ENCODE results near the gene RTTN.
"Not testable (repeated sequence)": the region's sequence is repeated elsewhere in the genome, so short reads cannot be mapped to it uniquely, and the experiment has no call there.

The RTTN gene

DNA sequence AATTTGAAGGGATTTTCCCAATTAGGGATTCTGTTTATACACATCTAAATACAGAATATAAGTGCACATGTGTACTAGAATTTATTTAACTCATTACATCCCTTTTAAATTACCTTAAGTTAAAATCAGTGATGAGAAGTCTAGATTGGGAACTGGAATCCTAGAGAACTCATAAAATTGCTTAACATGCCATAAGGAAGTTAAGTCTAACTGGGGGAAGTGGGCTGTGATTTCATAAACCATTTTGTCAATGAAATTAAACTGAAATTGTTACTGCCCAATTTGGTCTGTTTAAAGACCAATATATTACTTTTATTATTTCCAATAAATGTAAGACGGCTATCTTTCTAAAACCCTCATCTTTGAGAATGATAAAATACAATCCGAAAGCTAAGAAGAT lies 185.5 kb downstream of the RTTN start:
- DNase-seq: no peak

DNA sequence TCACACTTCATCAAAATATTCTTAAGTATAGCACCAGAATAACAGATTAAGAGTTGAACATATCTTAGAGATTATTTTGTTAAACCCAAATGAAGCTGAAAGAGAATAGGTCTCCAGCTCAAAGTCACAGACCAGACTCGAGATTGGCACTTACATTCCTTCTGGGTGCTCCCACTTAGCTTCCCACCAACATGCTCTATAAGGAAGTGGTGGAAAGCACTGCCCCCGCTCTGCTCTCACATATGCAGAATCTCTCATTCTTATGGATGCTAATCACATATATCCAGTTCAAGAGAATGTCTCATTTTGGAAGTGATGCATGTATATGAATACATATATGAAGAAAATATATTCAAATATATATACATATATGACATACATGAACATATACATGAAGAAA lies 186.4 kb downstream of the RTTN start:
- DNase-seq: no peak

DNA sequence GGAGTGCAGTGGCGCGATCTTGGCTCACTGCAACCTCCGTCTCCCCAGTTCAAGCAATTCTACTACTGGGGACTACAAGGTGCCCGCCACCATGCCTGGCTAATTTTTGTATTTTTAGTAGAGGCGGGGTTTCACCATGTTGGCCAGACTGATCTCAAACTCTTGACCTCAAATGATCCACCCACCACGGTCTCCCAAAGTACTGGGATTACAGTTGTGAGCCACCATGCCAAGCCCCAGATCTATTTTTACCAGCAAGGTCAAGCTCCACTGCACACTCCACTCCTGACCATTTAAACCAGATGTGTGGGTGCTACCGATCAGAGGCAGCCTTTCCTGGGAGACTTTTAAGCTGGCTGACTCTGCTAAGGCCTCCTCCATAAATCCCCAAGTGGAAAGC lies 190.4 kb downstream of the RTTN start:
- no peak for DNase-seq

DNA sequence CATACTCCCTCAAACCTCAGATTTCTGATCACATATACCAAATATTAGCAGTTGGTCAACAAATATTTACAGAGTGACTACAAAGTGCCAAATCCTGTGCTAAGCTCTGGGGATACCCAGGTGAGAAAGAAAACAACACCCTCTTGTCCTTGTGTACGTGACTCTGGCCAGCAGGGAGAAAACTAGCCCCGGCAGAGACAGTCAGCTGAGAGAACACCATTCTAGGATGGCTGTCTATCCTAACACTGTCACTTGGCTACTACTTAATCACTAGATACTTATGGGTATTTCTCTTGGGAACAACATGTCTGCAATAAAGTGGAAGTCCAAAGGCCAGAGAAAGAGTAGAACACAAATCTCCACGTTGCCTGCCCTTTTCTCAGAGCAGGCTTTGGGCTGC lies 199.9 kb downstream of the RTTN start:
- no peak for DNase-seq

DNA sequence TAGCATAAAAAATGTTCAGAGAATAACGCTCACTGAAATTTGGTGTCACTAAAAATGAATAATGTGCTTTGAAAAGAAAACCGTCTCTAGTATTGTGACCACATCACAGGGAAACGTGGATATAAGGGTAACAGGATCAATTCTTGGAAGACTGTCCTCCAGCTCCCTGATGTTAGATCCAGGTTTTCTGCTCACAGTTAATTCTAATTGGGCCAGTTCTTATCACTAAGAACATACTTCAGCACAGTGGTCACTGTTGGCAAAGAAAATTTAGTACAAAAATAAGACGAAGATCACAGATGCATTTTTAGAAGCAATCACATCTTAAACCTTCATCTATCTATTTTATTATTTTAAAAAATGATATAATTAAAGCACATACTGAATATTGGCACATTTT lies 200.8 kb downstream of the RTTN start:
- no peak for DNase-seq

DNA sequence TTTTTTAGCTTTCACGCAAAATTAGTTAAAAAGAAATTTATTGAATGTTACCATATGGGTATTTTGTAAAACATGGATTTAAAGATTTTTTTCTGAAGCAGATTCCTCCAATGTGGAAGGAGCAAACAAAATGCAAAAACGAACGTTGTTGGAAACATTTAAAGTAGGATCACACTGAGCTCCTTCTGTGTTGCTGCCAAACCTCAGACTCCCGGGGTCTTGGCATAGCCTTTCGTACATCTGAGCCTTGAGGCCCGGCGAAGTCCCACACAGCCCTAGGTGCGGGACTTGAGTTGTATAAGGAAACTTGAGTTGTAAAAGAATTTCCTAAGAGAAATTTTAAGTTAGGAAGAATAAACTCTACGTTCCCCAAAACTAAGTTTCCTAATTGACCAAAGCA lies 205.8 kb downstream of the RTTN start:
- no peak for DNase-seq

DNA sequence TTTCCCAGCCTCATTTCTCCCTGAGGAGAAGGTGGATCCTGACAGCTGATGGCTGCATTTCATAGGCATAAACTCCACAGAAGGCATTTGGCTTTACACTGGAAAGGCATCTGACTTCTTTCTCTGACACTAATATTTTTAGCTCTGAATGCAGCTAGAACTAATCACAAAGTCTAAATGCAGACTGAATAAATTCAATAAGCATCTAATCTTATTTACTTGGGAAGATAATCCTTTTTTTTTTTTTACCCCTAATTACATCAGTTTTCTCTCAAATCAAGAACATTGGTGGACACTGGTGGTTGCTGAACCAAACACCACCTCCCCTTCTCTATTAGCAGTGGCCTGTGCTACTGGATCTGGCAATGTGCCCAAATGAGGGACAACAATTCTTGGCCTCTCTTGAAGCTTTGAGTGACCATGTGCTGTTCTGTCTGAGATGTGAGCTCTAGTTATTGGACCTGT lies 206.9 kb downstream of the RTTN start:
- no peak for DNase-seq

DNA sequence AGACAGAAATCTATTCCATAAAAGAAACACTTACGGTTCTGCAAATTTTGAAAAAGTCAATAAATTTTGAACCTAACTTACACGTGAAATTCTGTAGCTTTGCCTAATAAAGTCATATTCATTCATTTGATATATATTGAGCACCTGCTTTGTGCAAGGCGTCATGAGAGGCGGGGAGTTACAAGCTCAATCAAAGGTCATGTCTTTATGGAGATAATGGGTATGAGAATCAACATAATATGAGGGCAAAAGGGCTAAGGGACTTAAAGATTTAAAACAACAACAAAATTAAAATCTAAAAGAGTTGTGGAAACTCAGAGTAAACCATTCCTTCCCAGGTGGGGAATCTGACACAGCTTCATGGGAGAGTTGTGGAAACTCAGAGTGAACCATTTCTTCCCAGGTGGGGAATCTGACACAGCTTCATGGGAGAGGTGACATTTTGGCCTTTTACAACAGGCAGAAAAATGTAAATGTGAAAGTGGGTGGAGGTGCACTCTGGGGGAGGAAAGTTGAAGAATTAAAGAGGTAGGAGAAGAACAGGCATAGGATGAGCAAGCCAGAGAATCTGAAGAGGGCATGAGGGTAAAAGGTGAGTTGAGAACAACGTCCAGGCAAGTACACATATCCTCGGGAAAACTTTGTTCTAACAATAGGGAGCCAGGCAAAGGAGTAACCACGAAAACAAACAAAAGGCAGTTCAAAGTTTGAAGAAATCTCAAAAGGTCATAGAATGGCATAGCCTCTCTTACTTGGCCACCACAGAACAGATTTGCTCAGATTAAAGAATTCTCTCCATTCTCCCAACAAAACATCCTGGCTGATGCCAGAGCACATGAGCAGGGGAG lies 208.3 kb downstream of the RTTN start:
- DNase-seq: no peak

DNA sequence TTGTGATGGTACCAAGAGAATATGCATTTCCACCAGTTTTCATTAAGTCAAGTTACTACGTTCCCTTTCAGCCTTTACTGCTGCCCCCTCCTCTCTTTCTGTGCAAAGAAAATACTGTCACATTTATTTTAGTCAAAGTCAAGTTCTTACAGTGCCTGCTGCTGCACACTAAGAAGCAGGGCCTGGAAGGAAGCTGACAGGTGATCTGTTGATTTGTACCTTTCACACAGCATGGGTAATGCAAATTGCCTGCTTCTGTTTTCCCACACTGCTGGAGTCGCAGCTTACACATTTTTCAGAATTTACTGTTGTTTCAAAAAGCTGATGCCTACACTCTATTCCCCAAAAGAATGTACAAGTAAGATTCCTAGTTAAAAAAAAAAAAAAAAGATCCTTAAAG lies 209.1 kb downstream of the RTTN start:
- no peak for DNase-seq

DNA sequence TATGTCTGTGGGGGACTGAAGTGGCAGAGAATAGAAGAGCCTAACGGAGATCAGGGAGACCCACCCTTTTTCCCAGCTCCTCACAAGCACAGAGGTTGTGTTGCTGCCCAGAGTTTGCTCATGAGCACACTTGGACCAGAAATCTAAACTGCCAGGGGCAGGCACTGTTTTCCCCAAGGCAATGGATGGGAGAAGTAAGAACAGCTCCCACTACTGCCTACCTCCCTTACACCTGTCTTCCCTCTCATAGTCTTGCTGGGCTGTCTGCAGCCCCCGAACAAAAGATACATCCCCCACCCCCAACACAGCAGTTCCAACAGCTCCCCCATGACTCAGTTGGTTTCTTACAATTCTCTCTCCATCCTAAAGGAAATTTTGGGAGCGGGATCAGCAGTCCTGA lies 209.7 kb downstream of the RTTN start:
- DNase-seq: no peak

DNA sequence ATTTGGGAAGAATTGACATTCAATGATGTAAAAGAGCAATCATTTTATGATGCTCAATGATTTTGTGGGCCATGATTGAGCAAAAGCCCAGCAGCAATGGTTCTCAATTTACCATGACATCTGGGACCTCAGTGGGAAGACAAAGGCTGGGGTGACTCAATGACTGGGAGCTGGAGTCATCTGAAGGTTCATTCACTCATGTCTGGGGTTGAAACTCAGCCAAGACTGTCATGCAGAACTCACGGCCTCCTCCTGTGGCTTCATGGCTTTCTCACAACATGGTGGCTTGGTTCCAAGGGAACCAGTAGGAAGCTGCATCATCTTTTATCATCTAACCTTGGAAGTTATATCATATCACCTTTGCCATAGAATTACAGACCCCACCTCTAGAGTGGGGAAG lies 212.7 kb downstream of the RTTN start:
- DNase-seq: no peak

DNA sequence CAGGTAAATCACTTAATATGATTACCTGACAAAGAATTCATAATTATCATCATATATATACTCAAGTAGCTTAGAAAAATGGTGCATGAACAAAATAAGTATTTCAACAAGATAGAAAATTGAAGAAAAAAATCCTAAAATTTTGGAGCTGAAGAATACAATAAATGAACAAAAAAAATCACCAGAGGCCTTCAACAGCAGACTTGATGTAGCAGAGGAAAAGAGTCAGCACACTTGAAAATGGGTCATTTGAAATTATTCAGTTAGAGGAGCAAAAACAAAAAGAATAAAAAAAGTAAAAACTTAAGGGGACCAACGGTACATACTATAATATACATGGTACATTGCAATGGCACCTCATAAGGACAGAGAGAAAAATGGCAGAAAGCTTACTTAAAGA lies 217.6 kb downstream of the RTTN start:
- no peak for DNase-seq

DNA sequence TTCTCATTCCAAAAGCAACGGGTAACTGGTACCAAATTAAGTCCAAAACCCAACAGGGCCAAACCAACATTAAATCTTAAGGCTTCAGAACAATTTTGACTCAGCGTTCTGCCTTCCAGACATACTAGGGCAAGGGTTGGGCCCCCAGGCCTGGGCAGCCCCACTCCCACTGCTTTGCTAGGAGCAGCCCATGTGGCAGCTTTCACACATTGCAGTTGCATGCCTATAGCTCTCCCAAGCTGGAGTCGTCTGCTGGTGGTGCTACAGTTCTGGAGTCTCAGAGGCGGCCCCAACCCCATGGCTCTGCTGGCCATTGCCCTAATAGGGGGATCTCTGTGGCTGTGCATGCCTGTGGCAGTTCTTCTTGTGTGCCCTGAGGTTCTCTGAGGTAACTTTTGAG lies 220.2 kb downstream of the RTTN start:
- no peak for DNase-seq

DNA sequence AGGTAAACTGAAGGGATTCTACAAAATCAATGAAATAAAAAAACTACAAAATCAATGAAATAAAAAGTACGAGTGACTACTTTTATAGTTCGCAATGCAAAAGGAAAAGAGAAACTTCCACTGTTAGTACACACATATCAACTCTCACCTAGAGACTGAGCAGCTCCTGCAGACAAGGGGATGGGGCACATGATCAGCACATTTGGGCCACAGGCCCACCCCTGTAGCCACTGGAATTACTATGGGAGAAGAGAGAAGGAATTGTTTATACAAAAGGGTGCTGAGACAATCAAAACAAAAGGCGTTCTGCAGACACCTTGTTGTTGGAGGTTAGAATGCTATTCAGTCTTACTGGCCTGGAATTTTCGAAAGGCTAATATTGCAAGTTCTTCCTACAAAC lies 223.1 kb downstream of the RTTN start:
- no peak for DNase-seq

DNA sequence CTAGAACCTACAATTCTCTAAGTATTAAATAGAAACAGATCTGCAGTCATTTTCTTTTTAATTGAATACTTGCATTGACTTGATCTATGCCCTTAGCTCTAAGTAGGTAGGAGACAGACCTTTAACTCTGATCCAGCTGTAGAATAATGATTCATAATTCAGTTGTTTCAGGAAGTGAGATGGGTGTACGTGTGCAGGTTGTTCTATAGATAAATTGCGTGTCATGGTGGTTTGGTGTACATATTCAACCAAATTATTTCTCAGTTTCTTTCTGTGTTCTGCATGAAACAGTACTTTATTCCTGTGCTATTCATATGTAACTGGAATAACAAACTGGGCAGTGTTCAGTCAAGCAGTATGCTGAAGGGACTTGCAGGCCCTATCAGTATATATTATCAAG lies 223.5 kb downstream of the RTTN start:
- no peak for DNase-seq

DNA sequence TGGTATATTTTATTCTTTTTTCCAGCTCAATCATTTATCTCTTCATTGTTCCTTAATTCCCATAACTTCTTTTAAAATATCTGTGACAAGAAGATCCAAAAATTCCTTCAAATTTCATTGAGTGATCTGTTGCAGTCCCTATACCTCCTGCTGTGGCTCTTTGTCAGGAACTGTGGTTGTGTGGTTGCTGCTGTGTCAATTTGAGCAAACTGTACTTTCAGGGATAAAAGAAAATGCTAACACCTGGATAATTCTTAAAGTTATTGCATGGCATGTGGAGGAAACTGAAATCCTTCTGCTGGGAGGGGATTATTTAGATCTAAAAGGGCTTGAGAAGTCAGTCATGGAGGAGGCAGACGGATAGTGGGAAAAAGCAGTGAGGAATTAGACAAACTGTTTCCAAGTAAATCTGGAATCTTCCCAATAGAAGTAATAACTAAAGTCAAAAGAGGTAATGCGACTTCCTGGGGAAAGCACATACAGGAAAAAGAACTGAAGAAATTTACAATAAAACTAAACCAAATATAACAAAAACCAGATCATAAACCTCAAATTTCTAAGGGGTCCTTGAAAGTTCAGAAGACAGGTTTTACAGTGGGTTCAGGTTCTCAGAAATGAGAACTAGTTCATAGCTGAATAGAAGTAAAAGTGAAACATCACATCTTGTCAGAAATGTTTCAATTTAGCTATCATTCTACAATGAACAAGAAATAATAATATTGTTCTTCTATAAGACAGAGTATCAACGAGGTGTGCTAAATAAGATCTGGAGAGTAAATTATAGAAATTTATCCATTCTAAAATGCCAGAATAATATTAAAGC lies 224.3 kb downstream of the RTTN start:
- no peak for DNase-seq

DNA sequence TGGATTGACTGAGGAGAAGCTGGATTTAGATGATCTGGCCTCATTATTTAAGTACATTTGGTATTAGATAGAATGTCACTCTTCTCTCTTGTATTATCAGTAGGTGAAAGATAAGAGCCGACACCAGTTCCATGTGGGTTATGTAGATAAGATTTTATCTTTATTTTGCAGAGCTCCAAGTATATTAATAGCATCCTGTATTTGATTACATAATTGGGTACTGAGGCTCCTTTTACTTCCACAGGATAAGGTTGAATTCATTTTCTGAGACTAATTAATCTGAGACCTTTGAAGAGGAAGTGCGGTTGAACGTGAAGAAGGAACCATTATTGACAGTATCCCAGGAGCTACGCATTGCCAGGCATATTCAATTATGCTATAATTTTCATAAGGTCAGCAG lies 225.0 kb downstream of the RTTN start:
- DNase-seq: no peak

DNA sequence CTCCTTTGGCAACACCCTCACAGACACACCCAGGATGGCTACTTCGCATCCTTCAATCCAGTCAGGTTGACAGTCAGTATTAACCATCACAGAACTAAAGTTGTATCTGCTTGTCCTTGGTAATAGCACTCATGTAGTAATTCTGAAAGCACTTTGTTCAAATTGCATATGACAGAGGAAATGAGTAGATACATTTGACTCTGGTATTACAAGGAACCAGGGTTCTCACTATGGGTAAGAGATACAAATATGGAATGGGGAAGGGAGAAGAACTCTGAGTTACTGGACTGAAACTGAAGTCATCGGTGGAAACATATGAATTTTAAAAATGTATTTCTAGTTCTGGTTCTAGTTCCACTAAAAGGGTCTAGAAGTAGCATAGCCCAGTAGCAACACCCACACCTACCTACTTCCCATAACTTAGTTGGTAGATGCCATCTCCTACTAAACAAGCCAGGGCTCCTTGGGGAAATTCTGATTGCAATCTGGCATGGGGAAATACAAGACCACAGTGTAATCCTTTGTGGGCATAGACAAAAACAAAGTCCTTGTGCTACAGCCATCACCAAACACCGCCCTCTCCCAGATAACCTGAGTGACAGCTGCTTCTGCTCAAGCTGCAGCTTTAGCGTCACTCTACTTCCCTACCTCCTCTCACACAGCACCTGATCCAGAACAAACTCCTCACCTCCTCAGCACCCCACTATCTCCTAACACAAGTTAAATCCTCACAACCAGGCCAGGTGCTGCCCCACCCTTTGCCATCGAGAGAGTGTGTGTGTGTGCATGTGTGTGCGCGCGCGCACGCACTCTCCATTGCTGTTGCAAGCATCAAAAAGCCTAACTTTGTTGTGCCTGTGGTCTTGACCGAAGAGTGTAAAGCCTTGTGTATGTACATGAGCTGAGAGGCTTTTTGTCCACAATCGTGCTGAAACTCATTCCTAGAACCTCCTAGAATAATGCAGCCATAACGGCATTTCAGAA lies 226.5 kb downstream of the RTTN start:
- no peak for DNase-seq

DNA sequence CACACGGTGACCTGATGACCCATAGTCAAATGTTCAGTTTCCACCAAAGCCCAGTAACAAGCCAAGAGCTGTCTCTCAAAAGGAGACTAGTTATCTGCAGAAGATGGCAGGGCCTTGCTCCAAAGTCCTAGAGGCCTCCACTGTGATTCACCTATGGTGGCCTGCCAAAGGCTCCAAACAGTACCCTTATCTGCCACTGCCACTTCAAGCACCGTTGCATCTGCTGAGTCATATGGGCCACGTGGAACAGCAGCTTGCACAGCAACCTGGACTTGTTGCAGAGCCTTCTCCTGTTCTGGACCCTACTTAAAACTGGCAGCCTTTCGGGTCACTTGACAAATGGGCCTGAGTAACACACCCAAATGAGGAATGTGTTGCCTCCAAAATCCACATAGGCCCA lies 230.2 kb downstream of the RTTN start:
- DNase-seq: not testable (repeated sequence)

DNA sequence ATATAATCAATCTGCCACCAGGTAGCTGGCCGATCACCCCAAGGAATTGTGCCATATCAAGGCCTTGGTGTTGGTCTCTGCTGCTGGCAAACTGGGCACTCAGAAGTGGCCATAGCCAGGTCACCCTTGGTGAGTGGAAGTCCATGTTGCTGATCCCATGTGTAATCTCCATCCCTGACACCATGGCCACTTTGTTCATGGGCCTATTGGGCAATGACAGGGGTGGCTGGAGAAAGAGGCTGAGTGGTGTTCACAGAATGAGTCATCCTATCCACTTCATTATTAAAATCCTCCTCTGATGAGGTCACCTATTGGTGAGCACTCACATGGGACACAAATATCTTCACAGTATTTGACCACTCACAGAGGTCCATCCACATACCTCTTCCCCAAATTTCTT lies 231.1 kb downstream of the RTTN start:
- DNase-seq: no peak

DNA sequence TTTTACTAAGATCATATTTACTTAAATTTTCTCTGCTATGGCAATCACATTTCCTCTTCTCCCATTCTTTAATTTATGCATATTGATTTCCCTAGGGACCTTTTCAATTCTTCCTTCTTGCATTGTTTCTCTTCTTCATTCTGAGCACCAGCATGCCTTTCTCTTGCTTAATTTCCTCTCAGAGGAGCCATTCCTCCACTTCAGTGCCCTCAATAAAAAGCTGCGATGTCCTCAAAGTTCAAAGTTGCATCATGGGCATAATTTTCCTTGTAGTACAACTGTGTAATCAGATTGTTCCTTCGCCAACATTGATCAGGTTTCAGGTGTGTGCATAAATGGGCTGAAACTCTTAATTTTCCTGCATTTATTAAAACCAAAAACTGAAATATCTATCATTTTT lies 236.0 kb downstream of the RTTN start:
- no peak for DNase-seq

DNA sequence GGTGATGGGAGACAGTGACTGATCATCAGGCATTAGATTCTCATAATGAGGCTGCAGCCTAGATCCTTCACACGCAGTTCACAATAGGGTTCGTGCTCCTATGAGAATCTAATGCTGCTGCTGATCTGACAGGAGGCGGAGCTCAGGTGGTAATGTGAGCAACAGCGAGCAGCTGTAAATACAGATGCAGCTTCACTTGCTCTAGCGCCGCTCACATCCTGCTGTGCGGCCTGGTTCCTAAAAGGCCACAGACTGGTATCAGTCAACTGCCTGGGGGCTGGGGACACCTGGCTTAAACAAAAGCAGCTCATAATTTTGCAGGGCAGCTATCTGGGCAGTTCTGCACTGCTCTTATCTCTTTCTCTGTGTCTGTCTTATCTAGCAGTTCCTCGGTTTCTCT lies 237.4 kb downstream of the RTTN start:
- DNase-seq: no peak

DNA sequence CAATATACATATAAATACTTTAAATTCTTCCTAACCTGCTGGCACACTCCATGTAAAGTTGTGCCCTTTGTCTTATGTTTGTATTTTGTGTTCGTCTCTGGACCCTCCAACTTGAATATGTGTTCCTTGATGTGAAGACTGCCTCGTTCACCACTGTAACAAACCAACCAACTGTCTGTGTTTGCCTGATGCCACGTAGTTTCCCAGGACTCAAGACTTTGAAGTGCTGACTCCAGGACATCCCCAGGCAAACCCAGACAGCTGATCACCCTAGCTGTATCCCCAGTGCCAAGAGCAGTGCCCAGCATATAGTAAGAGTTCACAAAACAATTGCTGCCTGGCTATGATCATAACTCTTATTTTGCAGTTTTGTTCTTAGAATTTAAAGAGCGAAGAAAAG lies 242.3 kb downstream of the RTTN start:
- DNase-seq: no peak

Data from T-helper 9 cell (primary cell).